Endothelial cell of umbilical vein (primary cell): ENCODE results near the gene JAKMIP1. TPM values are rescaled to one million over a fixed set of nuclear protein-coding genes. Genes with fewer than 3 reads are reported as not detected.

Experiments used
- BruUV-seq: library from RNA; stranded (reverse); fragments of 400-500 nt; replicated peaks from 2 replicates; lab custom pipeline; 2021; lab: Mats Ljungman, UMichigan
- CTCF ChIA-PET: fragments of 300-600, 350-600 bp; sonication (Branson Sonifier 250); formaldehyde crosslinking; loops from one replicate; lab custom pipeline; 2021; ENCODE audit warnings: antibody characterized with exemption, inconsistent platforms; lab: Charles Lee
- POLR2A ChIA-PET: fragments of 300-600, 350-600 bp; sonication (Branson Sonifier 250); formaldehyde crosslinking; loops from one replicate; lab custom pipeline; 2021; ENCODE audit warnings: antibody characterized with exemption, inconsistent platforms; lab: Charles Lee
- DNase-seq: peaks from one replicate; pipeline ENCODE4 v3.0.0-alpha.2; 2011; ENCODE audit warnings: low read depth, low spot score
- FAIRE-seq: peaks from 2 replicates; lab custom pipeline; 2011; peaks lifted over from hg19 to GRCh38; lab: Jason Lieb, UNC
- H2AFZ ChIP-seq: 2 replicates; pipeline ENCODE4 v1.6.0; 2012; ENCODE audit warnings: low read depth, low read length, control low read depth, inconsistent platforms
- H3K27ac ChIP-seq: 2 replicates; pipeline ENCODE4 v1.5.1; 2011; ENCODE audit warnings: low read depth, mild to moderate bottlenecking, control low read depth, low read length, moderate library complexity; ENCODE audit not compliant: insufficient read depth
- H3K27me3 ChIP-seq, 2 experiments: 2 replicates each; pipeline versions ENCODE4 v1.6.0 to v1.6.1; 2011; ENCODE audit warnings: low read length in 2 of 2, mixed read lengths in 1 of 2; ENCODE audit not compliant: control insufficient read depth in 2 of 2, insufficient read depth in 2 of 2
- H3K36me3 ChIP-seq, 2 experiments: 2 replicates in 1 of 2; 3 replicates in 1 of 2; pipeline ENCODE4 v1.5.1; 2011; ENCODE audit warnings: low read length in 2 of 2, mild to moderate bottlenecking in 1 of 2, moderate library complexity in 1 of 2; ENCODE audit not compliant: control insufficient read depth in 2 of 2, insufficient read depth in 2 of 2; ENCODE audit errors: extremely low read depth in 1 of 2
- H3K4me1 ChIP-seq: 3 replicates; pipeline ENCODE4 v1.5.1; 2011; ENCODE audit warnings: mild to moderate bottlenecking, low read length; ENCODE audit not compliant: control insufficient read depth, insufficient read depth; ENCODE audit errors: extremely low read depth
- H3K4me2 ChIP-seq: 2 replicates; pipeline ENCODE4 v1.6.1; 2011; ENCODE audit warnings: low read length, control low read depth, mixed read lengths; ENCODE audit not compliant: insufficient read depth
- H3K4me3 ChIP-seq, 3 experiments: fragments of 200-600 bp in 1 of 3; sonication (generic), shearing (Covaris generic) in 1 of 3; replicated peaks in 1 of 3; 2 replicates each; pipeline ENCODE4 v1.5.1; 2011 to 2016; ENCODE audit warnings: control low read depth in 3 of 3, low read length in 3 of 3, mild to moderate bottlenecking in 2 of 3, inconsistent platforms in 1 of 3, low read depth in 1 of 3, moderate library complexity in 1 of 3; ENCODE audit not compliant: insufficient read depth in 1 of 3
- H3K79me2 ChIP-seq: 2 replicates; pipeline ENCODE4 v1.6.0; 2012; ENCODE audit warnings: low read length, inconsistent platforms; ENCODE audit not compliant: control insufficient read depth, insufficient read depth
- H3K9ac ChIP-seq: replicated peaks from 2 replicates; pipeline ENCODE3; 2011; ENCODE audit warnings: low read length, control low read depth; ENCODE audit not compliant: insufficient read depth; ENCODE audit errors: extremely low read depth
- H3K9me1 ChIP-seq: replicated peaks from 3 replicates; pipeline ENCODE4 v1.6.0; 2011; ENCODE audit warnings: mild to moderate bottlenecking, low read length; ENCODE audit not compliant: control insufficient read depth, insufficient read depth; ENCODE audit errors: extremely low read depth
- H3K9me3 ChIP-seq: replicated peaks from 2 replicates; pipeline ENCODE4 v1.5.1; 2012; ENCODE audit warnings: low read length, inconsistent platforms; ENCODE audit not compliant: control insufficient read depth, insufficient read depth
- H4K20me1 ChIP-seq: replicated peaks from 2 replicates; pipeline ENCODE3; 2011; ENCODE audit warnings: mild to moderate bottlenecking, low read length; ENCODE audit not compliant: control insufficient read depth, insufficient read depth; ENCODE audit errors: extremely low read depth
- EZH2 ChIP-seq: IDR thresholded peaks from 2 replicates; pipeline ENCODE4 v1.6.1; 2012; ENCODE audit warnings: borderline replicate concordance, low read depth, mild to moderate bottlenecking, moderate library complexity, low read length, inconsistent platforms; ENCODE audit not compliant: severe bottlenecking
- FOS ChIP-seq: IDR thresholded peaks from 2 replicates; pipeline ENCODE4 v1.6.1; 2011; ENCODE audit warnings: mild to moderate bottlenecking, low read length, moderate library complexity, borderline replicate concordance; ENCODE audit not compliant: insufficient read depth
- GATA2 ChIP-seq: IDR thresholded peaks from 2 replicates; pipeline ENCODE4 v1.7.0; 2011; ENCODE audit warnings: low read depth, mild to moderate bottlenecking, moderate library complexity, mixed read lengths, low read length; ENCODE audit not compliant: insufficient read length, insufficient read depth
- JUN ChIP-seq: IDR thresholded peaks from 2 replicates; pipeline ENCODE4 v1.6.1; 2011; ENCODE audit warnings: borderline replicate concordance, low read depth; ENCODE audit not compliant: insufficient read length, insufficient read depth
- MYC ChIP-seq: IDR thresholded peaks from one replicate; pipeline ENCODE4 v1.6.1; 2011; ENCODE audit warnings: mild to moderate bottlenecking, low read depth, low read length
- POLR2A ChIP-seq: IDR thresholded peaks from 2 replicates; pipeline ENCODE4 v1.6.1; 2012; ENCODE audit warnings: low read depth, mild to moderate bottlenecking, control low read depth, low read length
- POLR2AphosphoS5 ChIP-seq: IDR thresholded peaks from 2 replicates; pipeline ENCODE4 v1.6.1; 2012; ENCODE audit warnings: low read depth, mild to moderate bottlenecking, control low read depth, low read length, moderate library complexity; ENCODE audit not compliant: insufficient read depth
- dilution Hi-C: fragments of 300-500 bp; cut with MboI; formaldehyde crosslinking; loops from one replicate; pipeline ENCODE4 v1.15.0; 2019; ENCODE audit warnings: low sequenced_read_pairs; ENCODE audit not compliant: extremely low pct_ligation_motif_present
- intact Hi-C: fragments of 100-400 bp; cut with micrococcal nuclease; formaldehyde crosslinking; loops from one replicate; pipeline ENCODE4 v1.10.0; 2022
- polyA plus RNA-seq, 4 experiments: library from polyadenylated mRNA; depleted of rRNA in 3 of 4; stranded (reverse) in 3 of 4; unstranded in 1 of 4; fragments of >200 nt; gene quantifications; 2 replicates each; pipeline versions ENCODE4 v1.2.1 to v1.2.3, GENCODE V29; 2011 to 2012; ENCODE audit warnings: missing spikeins in 1 of 4
- total RNA-seq: library from RNA; stranded (reverse); gene quantifications from 2 replicates; pipeline ENCODE4 v1.2.3, GENCODE V29; 2021
- TF ChIP-seq, protein P1 (sequence below): IDR thresholded peaks from 2 replicates; pipeline ENCODE4 v1.6.1; 2011; ENCODE audit not compliant: insufficient read depth, insufficient read length
- TF ChIP-seq, protein P2 (sequence below), 2 donors: IDR thresholded peaks; 1 replicate in 1 of 2; 2 replicates in 1 of 2; pipeline ENCODE4 v1.5.1; 2011; ENCODE audit warnings: low read length in 2 of 2, mild to moderate bottlenecking in 2 of 2, moderate library complexity in 2 of 2, control low read depth in 1 of 2, inconsistent platforms in 1 of 2, low read depth in 1 of 2; ENCODE audit not compliant: insufficient read depth in 1 of 2; ENCODE audit errors: extremely low read depth in 1 of 2

JAKMIP1 gene
- total and polyA plus RNA-seq, 2 donors (not counting 3 experiments of a cell fraction or from before 2014, with no cell fraction given), result not detected

DNA sequence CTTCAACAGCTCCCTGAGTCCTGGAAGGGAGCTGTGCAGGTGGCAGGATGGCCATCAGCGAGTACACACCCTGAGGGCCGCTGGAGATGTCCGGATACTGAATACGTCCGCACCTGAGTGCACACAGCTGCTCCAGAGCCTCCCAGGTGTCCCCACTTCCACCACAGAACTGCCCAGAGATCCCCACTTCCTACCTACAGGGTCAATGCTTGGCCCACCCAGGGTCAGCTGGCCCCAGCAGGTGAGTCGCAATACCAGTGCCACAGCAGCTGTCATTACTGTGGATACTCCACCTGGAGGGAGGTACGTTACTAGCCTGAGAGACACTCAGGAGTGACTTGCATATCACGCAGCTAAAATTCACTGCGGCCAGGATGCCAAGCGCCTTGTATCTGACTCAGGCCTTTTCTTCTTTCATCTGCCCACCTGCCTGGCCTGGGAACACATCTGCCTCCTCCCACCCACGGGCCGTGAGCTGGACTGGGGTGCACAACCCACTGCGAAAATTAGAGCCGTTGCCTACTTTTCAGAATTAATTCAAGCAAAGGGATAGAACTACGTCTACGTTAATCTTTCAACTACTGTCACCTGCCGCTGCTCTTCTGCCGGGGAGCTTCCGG, 191.5 kb downstream of the JAKMIP1 start:
- FAIRE-seq (no peak), DNase-seq (no peak)
- TF ChIP-seq FOS (no peak), POLR2AphosphoS5 (no peak), JUN (no peak), POLR2A (no peak), MYC (no peak), GATA2 (no peak), EZH2 (no peak)
- TF ChIP-seq, protein P1, sequence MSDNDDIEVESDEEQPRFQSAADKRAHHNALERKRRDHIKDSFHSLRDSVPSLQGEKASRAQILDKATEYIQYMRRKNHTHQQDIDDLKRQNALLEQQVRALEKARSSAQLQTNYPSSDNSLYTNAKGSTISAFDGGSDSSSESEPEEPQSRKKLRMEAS, result no peak
- TF ChIP-seq, protein P2, sequence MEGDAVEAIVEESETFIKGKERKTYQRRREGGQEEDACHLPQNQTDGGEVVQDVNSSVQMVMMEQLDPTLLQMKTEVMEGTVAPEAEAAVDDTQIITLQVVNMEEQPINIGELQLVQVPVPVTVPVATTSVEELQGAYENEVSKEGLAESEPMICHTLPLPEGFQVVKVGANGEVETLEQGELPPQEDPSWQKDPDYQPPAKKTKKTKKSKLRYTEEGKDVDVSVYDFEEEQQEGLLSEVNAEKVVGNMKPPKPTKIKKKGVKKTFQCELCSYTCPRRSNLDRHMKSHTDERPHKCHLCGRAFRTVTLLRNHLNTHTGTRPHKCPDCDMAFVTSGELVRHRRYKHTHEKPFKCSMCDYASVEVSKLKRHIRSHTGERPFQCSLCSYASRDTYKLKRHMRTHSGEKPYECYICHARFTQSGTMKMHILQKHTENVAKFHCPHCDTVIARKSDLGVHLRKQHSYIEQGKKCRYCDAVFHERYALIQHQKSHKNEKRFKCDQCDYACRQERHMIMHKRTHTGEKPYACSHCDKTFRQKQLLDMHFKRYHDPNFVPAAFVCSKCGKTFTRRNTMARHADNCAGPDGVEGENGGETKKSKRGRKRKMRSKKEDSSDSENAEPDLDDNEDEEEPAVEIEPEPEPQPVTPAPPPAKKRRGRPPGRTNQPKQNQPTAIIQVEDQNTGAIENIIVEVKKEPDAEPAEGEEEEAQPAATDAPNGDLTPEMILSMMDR (IDR thresholded peaks at IDR 0.05; ENCODE audit: extremely low read depth in 1 of 2, insufficient read depth in 1 of 2, low read depth in 1 of 2, low read length in 2 of 2), result no peak
- Histone ChIP-seq H3K79me2 (no peaks in the 10 kb centered on the region), H3K4me2 (no peak overlapping the region), H3K9me1 (no peaks in the 10 kb centered on the region), H3K36me3 (no peaks in the 10 kb centered on the region), H3K4me1 (no peaks in the 10 kb centered on the region), H3K27me3 (no peaks in the 10 kb centered on the region), H3K9ac (no peak overlapping the region), H3K4me3 (no peak overlapping the region), H4K20me1 (no peaks in the 10 kb centered on the region), H3K9me3 (no peaks in the 10 kb centered on the region), H3K27ac (no peak overlapping the region), H2AFZ (no peak overlapping the region)
- intact Hi-C loops, result no loop called here
- dilution Hi-C loops, result no loop called here
- BruUV-seq, result no TSS peak
- CTCF ChIA-PET, result interaction anchor here (1.1 to 2.2 kb wide), 2 partner anchors 11 to 318 kb away, joined by 3 to 6 read pairs; no protein-coding TSS in a partner anchor
- POLR2A ChIA-PET, result no interaction called here
